ENCODE data around the gene PRRG4.
A peak's percentile ranks its signal among the peaks of the same experiment; 100 is the strongest.
"Not testable (repeated sequence)": the region's sequence is repeated elsewhere in the genome, so short reads cannot be mapped to it uniquely, and the experiment has no call there.

Gene PRRG4

GRCh38 chr11:32831221-32831620, 1.5 kb downstream of the PRRG4 start:
- no peak for DNase-seq

- DNase-seq: no peak
These were observed 4.2 kb downstream of the PRRG4 start for GRCh38 chr11:32833921-32834320.

- DNase-seq: no peak
These were observed 7.2 kb downstream of the PRRG4 start for GRCh38 chr11:32836946-32837345.

- DNase-seq: peak; percentile 25
These were observed 9.0 kb downstream of the PRRG4 start for GRCh38 chr11:32838505-32839274.

- DNase-seq: no peak
These were observed 9.6 kb downstream of the PRRG4 start for GRCh38 chr11:32839308-32839707.

- DNase-seq: no peak
These were observed 10.9 kb downstream of the PRRG4 start for GRCh38 chr11:32840587-32840986.

- DNase-seq: no peak
These were observed 13.8 kb downstream of the PRRG4 start for GRCh38 chr11:32843544-32843943.

GRCh38 chr11:32847511-32847910, 17.8 kb downstream of the PRRG4 start:
- no peak for DNase-seq

GRCh38 chr11:32849761-32850160, 20.0 kb downstream of the PRRG4 start:
- no peak for DNase-seq

GRCh38 chr11:32851251-32851650, 21.5 kb downstream of the PRRG4 start:
- no peak for DNase-seq

GRCh38 chr11:32852207-32852606, 22.5 kb downstream of the PRRG4 start:
- DNase-seq: peak; percentile 64

GRCh38 chr11:32855601-32856000, 25.9 kb downstream of the PRRG4 start:
- no peak for DNase-seq

- DNase-seq: no peak
These were observed 29.0 kb downstream of the PRRG4 start for GRCh38 chr11:32858731-32859130.

GRCh38 chr11:32861850-32862577, 32.3 kb downstream of the PRRG4 start:
- no peak for DNase-seq

GRCh38 chr11:32864555-32864954, 34.8 kb downstream of the PRRG4 start:
- no peak for DNase-seq

GRCh38 chr11:32868752-32869151, 39.0 kb downstream of the PRRG4 start:
- not testable (repeated sequence) for DNase-seq

GRCh38 chr11:32870676-32871075, 40.9 kb downstream of the PRRG4 start:
- no peak for DNase-seq

- DNase-seq: no peak
These were observed 44.4 kb downstream of the PRRG4 start for GRCh38 chr11:32874132-32874531.

- peak; percentile 67 for DNase-seq
These were observed 51.6 kb downstream of the PRRG4 start for GRCh38 chr11:32881286-32881685.

GRCh38 chr11:32883421-32883820, 53.7 kb downstream of the PRRG4 start:
- DNase-seq: no peak

- DNase-seq: no peak
These were observed 54.3 kb downstream of the PRRG4 start for GRCh38 chr11:32884023-32884422.

- peak; percentile 21 for DNase-seq
These were observed 55.1 kb downstream of the PRRG4 start for GRCh38 chr11:32884770-32885384.

- DNase-seq: no peak
These were observed 55.8 kb downstream of the PRRG4 start for GRCh38 chr11:32885556-32885955.

- DNase-seq: no peak
These were observed 56.5 kb downstream of the PRRG4 start for GRCh38 chr11:32886180-32886579.

Measured in HCEC 1CT (cell line).